ENCODE measurements around the gene SLC24A3.

DNA sequence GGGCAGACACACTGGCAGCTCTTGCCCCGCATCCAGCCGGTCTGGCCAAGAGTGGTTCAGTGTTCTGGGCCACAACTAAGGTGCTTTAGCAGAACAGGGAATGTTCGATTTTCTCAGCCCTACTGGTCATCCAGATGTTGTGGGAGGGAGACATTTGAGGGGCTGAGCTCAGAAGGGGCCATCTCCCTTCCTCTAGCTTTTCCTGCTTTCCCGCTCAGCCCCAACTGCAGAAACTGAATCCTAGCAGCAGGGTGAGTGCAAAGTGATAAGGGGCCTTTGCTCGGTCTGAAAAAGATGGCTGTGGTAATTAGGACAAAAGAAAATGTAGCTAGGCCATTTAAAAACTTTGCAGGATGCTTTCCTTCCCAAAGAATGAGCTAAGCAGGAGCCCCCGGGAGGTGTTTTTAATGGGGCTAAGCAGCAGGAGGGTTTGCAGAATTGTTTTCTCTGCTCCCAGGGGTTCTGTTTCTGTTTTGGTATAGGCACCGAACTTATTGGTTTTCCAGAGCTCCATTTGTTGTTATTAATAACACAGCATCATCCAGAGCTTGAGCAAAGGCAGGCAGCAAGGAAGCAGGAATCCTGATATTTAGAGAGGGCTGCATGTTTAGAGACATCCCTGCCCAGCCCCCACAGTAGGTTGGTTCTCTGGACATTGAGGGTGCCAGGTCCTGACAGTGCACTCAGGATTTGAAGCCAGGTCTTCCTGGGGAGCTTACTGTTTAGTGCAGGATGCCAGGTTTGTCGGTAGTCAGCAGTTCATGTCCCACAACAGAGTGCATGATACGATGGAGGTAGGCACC, 210.9 kb downstream of the SLC24A3 start:
- no peak for TF ChIP-seq POLR2A (IDR thresholded peaks at IDR 0.05)
- TF ChIP-seq, protein P1, sequence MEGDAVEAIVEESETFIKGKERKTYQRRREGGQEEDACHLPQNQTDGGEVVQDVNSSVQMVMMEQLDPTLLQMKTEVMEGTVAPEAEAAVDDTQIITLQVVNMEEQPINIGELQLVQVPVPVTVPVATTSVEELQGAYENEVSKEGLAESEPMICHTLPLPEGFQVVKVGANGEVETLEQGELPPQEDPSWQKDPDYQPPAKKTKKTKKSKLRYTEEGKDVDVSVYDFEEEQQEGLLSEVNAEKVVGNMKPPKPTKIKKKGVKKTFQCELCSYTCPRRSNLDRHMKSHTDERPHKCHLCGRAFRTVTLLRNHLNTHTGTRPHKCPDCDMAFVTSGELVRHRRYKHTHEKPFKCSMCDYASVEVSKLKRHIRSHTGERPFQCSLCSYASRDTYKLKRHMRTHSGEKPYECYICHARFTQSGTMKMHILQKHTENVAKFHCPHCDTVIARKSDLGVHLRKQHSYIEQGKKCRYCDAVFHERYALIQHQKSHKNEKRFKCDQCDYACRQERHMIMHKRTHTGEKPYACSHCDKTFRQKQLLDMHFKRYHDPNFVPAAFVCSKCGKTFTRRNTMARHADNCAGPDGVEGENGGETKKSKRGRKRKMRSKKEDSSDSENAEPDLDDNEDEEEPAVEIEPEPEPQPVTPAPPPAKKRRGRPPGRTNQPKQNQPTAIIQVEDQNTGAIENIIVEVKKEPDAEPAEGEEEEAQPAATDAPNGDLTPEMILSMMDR (IDR thresholded peaks at IDR 0.05): no peak
